Loucy (cell line): ENCODE data around the gene RPS3.
"Not testable (repeated sequence)": the region's sequence is repeated elsewhere in the genome, so short reads cannot be mapped to it uniquely, and the experiment has no call there.

Source experiments
- H2AFZ ChIP-seq: fragments of 200-600 bp; sonication (generic); 2 replicates; pipeline ENCODE4 v1.6.0; 2016; ENCODE audit warnings: antibody characterized with exemption, mild to moderate bottlenecking, low read length, moderate library complexity
- H3F3A ChIP-seq: fragments of 200-600 bp; 2 replicates; pipeline ENCODE4 v1.6.0; 2016; ENCODE audit warnings: antibody characterized with exemption, low read depth, mild to moderate bottlenecking
- H3K27me3 ChIP-seq: fragments of 200-600 bp; sonication (generic); 2 replicates; pipeline ENCODE4 v1.6.1; 2014; ENCODE audit warnings: low read length, mild to moderate bottlenecking; ENCODE audit not compliant: insufficient read depth, poor library complexity, severe bottlenecking
- H3K36me3 ChIP-seq: fragments of 200-600 bp; sonication (generic); 2 replicates; pipeline ENCODE4 v1.6.1; 2016; ENCODE audit warnings: low read length; ENCODE audit not compliant: insufficient read depth
- H3K4me1 ChIP-seq: fragments of 200-600 bp; sonication (generic); 2 replicates; pipeline ENCODE4 v1.5.1; 2014; ENCODE audit warnings: low read length, mild to moderate bottlenecking; ENCODE audit not compliant: insufficient read depth, poor library complexity, severe bottlenecking
- H3K4me2 ChIP-seq: fragments of 200-600 bp; sonication (generic); 2 replicates; pipeline ENCODE4 v1.6.0; 2014; ENCODE audit warnings: antibody characterized with exemption, low read length, low read depth, mild to moderate bottlenecking; ENCODE audit not compliant: poor library complexity, severe bottlenecking
- H3K4me3 ChIP-seq: fragments of 200-600 bp; sonication (generic); 2 replicates; pipeline ENCODE4 v1.5.1; 2014; ENCODE audit warnings: low read length, mild to moderate bottlenecking, mixed read lengths; ENCODE audit not compliant: poor library complexity, severe bottlenecking
- H3K79me2 ChIP-seq: fragments of 200-600 bp; sonication (generic); 2 replicates; pipeline ENCODE4 v1.6.1; 2014; ENCODE audit warnings: low read length; ENCODE audit not compliant: insufficient read depth
- H3K9ac ChIP-seq: fragments of 200-600 bp; sonication (generic); 2 replicates; pipeline ENCODE4 v1.6.0; 2014; ENCODE audit warnings: mild to moderate bottlenecking, low read depth, low read length, moderate library complexity; ENCODE audit not compliant: poor library complexity, severe bottlenecking
- H3K9me2 ChIP-seq: fragments of 200-600 bp; sonication (generic); replicated peaks from 2 replicates; pipeline ENCODE4 v1.6.1; 2016; ENCODE audit warnings: low read depth, low read length, mixed read lengths
- H3K9me3 ChIP-seq: fragments of 200-600 bp; sonication (generic); 2 replicates; pipeline ENCODE4 v1.6.1; 2014; ENCODE audit warnings: mild to moderate bottlenecking, antibody characterized with exemption, low read length, low read depth; ENCODE audit not compliant: insufficient read depth
- H4K20me1 ChIP-seq: fragments of 200-600 bp; sonication (generic); 2 replicates; pipeline ENCODE4 v1.6.0; 2014; ENCODE audit warnings: antibody characterized with exemption, low read length, mild to moderate bottlenecking; ENCODE audit not compliant: insufficient read depth, poor library complexity, severe bottlenecking
- EZH2phosphoT487 ChIP-seq: fragments of 200-600 bp; IDR thresholded peaks from 2 replicates; pipeline ENCODE4 v1.6.1; 2018; ENCODE audit warnings: antibody characterized with exemption, mild to moderate bottlenecking, moderate library complexity, borderline replicate concordance
- TF ChIP-seq, protein P1 (sequence below): fragments of 200-600 bp; sonication (generic); conservative IDR thresholded peaks from 2 replicates; pipeline ENCODE4 v1.5.1; 2014; ENCODE audit warnings: mild to moderate bottlenecking, antibody characterized with exemption, low read length

The RPS3 gene

DNA sequence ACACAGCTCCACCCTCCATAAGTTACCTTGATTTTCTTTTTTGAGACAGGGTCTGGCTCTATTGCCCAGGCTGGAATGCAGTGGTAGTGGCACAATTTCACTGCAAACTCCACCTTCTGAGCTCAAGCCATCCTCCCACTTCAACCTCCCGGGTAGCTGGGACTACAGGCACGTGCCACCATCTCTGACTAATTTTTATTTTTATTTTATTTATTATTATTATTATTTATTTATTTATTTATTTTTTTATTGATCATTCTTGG is 9.6 kb downstream of the RPS3 start:
- H3K79me2 ChIP-seq: peaks cover 59% of the 10 kb centered on the region
- H3K4me2 ChIP-seq: no peak overlapping the region
- H3K9ac ChIP-seq: no peak overlapping the region
- H3K36me3 ChIP-seq: peaks cover 59% of the 10 kb centered on the region
- no peaks in the 10 kb centered on the region for H3K9me3 ChIP-seq
- no peaks in the 10 kb centered on the region for H3K27me3 ChIP-seq
- H4K20me1 ChIP-seq: peaks cover 59% of the 10 kb centered on the region
- no peak overlapping the region for H2AFZ ChIP-seq
- peaks cover 16% of the 10 kb centered on the region for H3F3A ChIP-seq
- no peak for TF ChIP-seq EZH2phosphoT487
- TF ChIP-seq, protein P1, sequence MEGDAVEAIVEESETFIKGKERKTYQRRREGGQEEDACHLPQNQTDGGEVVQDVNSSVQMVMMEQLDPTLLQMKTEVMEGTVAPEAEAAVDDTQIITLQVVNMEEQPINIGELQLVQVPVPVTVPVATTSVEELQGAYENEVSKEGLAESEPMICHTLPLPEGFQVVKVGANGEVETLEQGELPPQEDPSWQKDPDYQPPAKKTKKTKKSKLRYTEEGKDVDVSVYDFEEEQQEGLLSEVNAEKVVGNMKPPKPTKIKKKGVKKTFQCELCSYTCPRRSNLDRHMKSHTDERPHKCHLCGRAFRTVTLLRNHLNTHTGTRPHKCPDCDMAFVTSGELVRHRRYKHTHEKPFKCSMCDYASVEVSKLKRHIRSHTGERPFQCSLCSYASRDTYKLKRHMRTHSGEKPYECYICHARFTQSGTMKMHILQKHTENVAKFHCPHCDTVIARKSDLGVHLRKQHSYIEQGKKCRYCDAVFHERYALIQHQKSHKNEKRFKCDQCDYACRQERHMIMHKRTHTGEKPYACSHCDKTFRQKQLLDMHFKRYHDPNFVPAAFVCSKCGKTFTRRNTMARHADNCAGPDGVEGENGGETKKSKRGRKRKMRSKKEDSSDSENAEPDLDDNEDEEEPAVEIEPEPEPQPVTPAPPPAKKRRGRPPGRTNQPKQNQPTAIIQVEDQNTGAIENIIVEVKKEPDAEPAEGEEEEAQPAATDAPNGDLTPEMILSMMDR: no peak
- peaks cover 27% of the 10 kb centered on the region for H3K4me1 ChIP-seq
- no peaks in the 10 kb centered on the region for H3K9me2 ChIP-seq
- no peak overlapping the region for H3K4me3 ChIP-seq

GRCh38 chr11:75409971-75410370 is 10.7 kb downstream of the RPS3 start:
- H3K4me2 ChIP-seq: not testable (repeated sequence)
- H3K36me3 ChIP-seq: peaks cover 55% of the 10 kb centered on the region

DNA sequence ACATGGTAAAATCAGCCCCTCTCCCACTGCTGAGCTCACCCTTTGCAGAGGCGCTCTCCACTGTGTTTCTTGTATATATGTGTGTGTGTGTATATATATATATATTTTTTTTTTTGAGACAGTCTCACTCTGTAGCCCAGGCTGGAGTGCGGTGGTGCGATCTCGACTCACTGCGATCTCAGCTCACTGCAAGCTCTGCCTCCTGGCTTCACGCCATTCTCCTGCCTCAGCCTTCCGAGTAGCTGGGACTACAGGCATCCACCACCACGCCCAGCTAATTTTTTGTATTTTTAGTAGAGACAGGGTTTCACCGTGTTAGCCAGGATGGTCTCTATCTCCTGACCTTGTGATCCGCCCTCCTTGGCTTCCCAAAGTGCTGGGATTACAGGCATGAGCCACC is 13.8 kb downstream of the RPS3 start:
- peaks cover 31% of the 10 kb centered on the region; the same call in 1 of the 2 replicates for H3K36me3 ChIP-seq

More at GRCh38 chr11:75409971-75410370, 10.7 kb downstream of the RPS3 start:
- not testable (repeated sequence) for H3K9ac ChIP-seq, H3K27me3 ChIP-seq, H2AFZ ChIP-seq, H3K4me3 ChIP-seq, H3K9me2 ChIP-seq, H3K9me3 ChIP-seq
- peaks cover 48% of the 10 kb centered on the region for H4K20me1 ChIP-seq
- H3K79me2 ChIP-seq: peaks cover 48% of the 10 kb centered on the region
- peaks cover 17% of the 10 kb centered on the region for H3K4me1 ChIP-seq
- peaks cover 16% of the 10 kb centered on the region for H3F3A ChIP-seq

DNA sequence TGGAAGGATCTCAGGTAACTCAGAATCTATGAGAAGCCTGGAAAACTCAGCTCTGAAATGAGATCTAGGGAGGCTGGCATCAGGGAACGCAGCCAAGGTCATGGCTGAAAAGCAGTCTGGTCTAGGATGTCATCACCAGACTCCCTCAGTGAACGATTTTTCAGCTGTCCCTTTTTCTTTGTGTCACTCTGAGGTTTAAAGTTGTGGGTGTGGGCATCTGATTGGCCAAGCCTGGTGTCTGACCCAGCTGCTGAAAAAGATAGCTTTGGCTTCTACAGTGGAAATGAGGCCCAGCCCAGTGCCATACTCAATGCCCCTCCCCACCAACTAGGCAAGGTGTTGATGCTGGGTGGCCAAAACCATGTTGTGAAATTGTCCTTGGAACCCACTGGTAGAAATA is 14.5 kb downstream of the RPS3 start:
- Histone ChIP-seq H3K36me3 (peaks cover 24% of the 10 kb centered on the region; the same call in 1 of the 2 replicates), H4K20me1 (peaks cover 9% of the 10 kb centered on the region), H3K4me3 (no peak overlapping the region), H3K4me1 (no peaks in the 10 kb centered on the region), H3K27me3 (no peaks in the 10 kb centered on the region), H3K79me2 (peaks cover 11% of the 10 kb centered on the region; the same call in 1 of the 2 replicates), H2AFZ (no peak overlapping the region), H3K9me2 (no peaks in the 10 kb centered on the region), H3K9ac (no peak overlapping the region), H3K9me3 (no peaks in the 10 kb centered on the region), H3F3A (no peaks in the 10 kb centered on the region), H3K4me2 (no peak overlapping the region)
- TF ChIP-seq EZH2phosphoT487: no peak
- TF ChIP-seq, protein P1: no peak

More for the DNA sequence above, 13.8 kb downstream of the RPS3 start:
- Histone ChIP-seq H4K20me1 (peaks cover 16% of the 10 kb centered on the region), H3K79me2 (peaks cover 19% of the 10 kb centered on the region)
- not testable (repeated sequence) for H3K27me3 ChIP-seq, H2AFZ ChIP-seq, H3K9me2 ChIP-seq, H3K4me2 ChIP-seq, H3K9me3 ChIP-seq, H3K4me1 ChIP-seq, H3K9ac ChIP-seq, H3F3A ChIP-seq, H3K4me3 ChIP-seq
